ENCODE measurements around the gene AQP5.

GRCh38 chr12:50014342-50014741 is 52.7 kb downstream of the AQP5 start:
- TF ChIP-seq POLR2AphosphoS5 (IDR thresholded peaks at IDR 0.05), result no peak
- TF ChIP-seq CTCF (IDR thresholded peaks at IDR 0.05), result no peak
- no peak for TF ChIP-seq EP300 (IDR thresholded peaks at IDR 0.05)
